Cerebellar nuclear complex (tissue), 1 donor: ENCODE results near the gene NAA30.

Experiments used
- DNase-seq, 2 experiments: peaks; one replicate each; lab custom pipeline; 2025; lab: John Stamatoyannopoulos, UW

Gene NAA30

DNA sequence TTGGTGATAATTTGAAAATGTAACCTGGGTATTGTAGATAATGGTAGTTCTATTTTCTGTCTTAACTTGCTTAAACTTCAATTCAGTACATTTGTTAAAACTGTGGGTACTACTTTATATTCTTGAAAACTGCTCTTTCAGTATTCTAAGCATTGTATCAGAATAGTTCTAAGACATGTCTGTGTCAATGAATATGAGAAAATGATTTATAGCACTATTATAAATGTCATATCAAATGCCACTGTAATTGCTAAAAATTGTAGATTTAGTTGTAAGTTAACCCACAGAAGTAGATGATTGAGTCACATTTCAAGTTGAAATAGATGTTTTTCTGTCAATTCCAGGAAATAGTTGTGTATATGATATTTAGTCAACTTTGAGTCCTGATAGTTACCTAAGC, 2.4 kb downstream of the NAA30 start:
- no peak for DNase-seq

DNA sequence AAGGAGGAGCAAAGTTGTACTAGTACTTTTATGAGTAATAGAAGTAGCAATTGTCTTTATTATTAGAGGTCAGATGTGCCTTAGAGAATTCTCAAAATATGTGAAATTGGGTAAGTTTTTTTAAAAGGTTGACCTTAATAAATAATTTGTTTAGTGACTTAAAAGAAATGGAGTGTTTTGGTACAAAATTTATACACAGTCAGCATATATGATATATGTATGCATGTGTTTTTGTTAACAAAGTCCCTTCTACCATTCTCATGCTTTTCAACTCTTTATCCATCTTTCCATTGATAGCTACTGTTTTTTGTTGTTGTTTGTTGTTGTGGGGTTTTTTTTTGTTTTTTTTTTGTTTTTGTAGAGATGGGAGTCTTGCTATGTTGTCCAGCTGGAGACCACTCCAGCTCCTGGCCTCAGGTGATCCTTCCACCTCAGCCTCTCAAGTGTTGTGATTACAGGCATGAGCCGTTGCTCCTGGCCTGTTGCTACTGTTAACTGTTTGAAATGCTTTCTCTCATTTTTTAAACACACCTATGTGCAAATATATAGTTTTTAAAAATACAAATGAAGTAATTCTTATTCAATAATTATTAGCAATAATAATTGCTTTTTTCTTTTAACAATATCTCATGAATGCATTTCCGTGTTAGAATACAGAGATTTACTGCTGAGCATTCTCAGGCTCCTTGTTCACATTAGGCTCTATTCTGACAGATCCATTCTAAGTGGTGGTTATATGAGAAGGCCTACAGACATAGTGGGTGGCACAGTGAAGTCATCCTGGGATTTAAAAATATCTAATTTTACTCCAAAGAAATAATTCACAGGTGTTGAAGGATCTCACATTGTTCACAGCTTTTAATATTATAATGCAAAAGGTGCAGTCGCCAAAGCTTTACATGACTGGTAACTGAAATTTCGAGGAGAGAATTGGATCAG, 10.4 kb downstream of the NAA30 start:
- DNase-seq: no peak

GRCh38 chr14:57401501-57401900, 11.1 kb downstream of the NAA30 start:
- DNase-seq: no peak

DNA sequence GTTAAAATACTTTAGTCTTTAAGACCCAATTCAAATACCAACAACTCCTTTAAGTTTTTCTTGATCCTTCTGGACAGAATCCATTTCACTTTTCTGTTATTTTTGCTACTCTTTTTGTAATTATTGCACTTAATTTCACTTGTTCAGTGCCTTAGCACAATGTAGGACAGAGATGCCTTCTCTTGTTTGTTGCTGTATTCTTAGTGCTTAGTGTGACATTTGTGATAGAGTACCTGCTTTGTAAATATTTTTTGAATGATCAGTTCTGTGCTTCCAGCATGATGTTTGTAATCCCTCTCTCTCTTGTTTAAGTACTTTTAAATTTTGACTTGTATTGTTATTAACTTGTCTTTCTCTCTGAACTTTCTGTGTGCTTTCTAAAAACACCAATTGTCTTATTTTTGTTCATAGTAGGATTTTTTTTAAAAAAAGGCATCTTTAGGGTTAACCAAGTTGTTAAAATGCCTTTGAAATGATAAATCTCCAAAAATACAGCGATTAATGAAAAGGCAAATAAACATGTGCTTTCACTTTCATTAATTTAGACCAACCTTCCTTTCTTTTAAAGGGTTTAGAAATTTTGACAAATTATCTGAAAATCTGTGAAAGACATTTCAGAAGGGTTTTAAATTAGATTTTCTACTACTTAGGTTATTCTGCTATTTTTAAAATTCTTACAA, 11.9 kb downstream of the NAA30 start:
- DNase-seq: no peak

GRCh38 chr14:57403521-57403864, 13.1 kb downstream of the NAA30 start:
- no peak for DNase-seq

GRCh38 chr14:57405562-57405961, 15.2 kb downstream of the NAA30 start:
- no peak for DNase-seq

DNA sequence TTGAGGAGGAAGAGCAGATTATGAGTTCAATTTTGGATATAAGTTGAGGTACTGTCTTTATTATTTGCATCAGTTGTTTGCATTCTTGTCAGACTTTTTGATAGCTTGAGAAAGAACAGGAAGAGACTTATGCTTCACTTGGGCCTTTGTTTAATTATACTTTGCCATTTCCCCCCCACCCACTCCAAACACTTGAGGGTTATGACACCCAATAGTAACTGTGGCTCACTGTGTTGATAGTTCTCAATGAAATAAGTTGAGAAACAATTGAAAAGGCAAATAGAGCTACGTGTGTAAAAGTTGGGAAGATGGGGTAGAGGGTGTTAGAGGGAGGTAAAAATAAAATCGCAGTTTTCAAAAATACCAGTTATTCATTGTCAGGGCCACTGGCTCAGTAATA, 17.7 kb downstream of the NAA30 start:
- DNase-seq: no peak

- no peak for DNase-seq
These were observed 18.2 kb downstream of the NAA30 start for GRCh38 chr14:57408634-57409033.

- no peak for DNase-seq
These were observed 22.0 kb downstream of the NAA30 start for GRCh38 chr14:57412341-57412740.

DNA sequence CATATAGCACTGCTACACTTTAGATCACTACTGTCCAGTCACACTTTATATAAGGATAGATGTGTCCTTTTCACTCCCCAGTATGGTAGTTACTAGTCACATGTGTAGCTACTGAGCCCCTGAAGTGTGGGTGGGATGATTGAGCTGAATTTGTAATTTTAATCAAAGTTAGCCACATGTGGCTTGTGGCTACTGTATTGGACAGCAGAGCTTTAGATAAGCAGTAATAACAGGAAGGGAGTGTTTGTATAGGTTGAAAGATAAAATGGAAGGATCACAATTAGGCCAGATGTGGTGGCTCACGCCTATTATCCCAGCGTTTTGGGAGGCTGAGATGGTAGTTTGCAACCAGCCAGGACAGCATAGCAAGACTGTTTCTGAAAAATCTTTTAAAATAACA, 23.5 kb downstream of the NAA30 start:
- DNase-seq: no peak

DNA sequence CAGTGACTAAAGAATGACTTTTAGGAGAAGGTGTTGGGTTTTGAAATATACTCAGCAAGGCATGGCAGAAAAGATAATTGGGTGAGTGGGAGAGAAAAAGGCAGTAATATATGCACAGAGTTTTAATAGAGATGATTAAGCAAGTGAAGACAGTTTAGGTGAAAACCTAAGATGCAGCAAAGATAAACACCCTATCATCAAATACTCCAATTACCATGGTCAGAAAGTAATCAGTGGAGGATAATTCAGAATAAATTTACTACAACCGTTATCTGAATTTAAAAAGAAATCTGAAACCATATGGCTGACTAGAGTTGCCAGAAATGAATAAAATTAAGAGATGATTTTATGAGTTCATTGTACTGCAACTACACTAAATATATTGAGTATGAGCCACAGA, 26.8 kb downstream of the NAA30 start:
- no peak for DNase-seq

- DNase-seq: no peak
These were observed 28.6 kb downstream of the NAA30 start for GRCh38 chr14:57418999-57419398.

DNA sequence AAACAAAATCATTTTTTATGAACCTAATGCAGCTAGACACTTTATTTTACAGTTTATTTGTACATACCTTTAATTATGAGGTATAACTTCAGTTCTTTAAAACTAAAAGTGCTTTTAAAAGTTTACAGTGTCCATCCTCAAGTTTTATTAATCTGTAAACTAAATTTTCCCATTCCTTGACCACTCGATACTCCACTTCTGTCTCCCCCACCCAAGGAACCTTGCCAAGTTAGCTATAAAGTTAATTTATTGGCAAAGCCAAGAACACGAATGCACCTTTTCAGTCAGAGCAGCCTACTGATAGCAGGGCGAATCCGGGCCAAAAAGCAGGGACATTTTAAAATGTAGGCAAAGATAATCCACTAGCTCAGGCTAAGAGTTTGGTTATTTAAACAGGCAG, 29.6 kb downstream of the NAA30 start:
- no peak for DNase-seq

- no peak for DNase-seq
These were observed 30.6 kb downstream of the NAA30 start for GRCh38 chr14:57420986-57421385.

DNA sequence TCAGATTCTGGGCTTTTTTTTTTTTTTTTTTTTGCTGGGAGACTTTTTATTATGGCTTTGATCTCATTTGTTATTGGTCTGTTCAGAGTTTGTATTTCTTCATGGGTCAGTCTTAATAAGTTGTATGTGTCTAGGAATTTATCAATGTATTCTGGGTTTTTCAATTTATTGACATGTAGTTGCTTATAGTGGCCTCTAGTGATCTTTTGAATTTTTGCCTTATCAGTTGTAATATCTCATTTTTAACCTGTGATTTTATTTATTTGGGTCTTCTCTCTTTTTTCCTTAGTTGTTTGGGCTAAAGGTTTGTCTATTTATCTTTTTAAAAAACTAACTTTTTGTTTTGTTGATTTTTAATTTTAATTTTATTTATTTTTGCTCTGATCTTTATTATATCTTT, 45.5 kb downstream of the NAA30 start:
- DNase-seq: no peak

GRCh38 chr14:57461777-57462320, 71.5 kb downstream of the NAA30 start:
- no peak for DNase-seq

DNA sequence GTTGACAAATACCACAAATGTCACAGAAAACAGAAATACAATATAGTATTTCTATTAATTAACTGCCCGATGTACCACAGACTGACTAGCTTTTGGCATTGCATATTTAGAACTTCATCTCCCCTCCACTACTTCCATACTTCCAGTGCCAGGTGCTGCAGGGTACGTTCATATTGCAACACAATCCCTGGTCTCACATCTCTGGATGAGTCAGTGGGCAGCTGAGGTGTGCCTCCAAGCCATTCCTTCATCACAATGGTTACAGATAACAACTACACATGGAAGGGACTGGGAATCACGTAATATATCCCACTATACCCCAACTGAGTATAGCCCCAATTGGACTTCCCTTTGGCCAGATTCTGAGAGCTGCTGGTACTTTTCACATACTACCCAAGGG, 72.2 kb downstream of the NAA30 start:
- no peak for DNase-seq

DNA sequence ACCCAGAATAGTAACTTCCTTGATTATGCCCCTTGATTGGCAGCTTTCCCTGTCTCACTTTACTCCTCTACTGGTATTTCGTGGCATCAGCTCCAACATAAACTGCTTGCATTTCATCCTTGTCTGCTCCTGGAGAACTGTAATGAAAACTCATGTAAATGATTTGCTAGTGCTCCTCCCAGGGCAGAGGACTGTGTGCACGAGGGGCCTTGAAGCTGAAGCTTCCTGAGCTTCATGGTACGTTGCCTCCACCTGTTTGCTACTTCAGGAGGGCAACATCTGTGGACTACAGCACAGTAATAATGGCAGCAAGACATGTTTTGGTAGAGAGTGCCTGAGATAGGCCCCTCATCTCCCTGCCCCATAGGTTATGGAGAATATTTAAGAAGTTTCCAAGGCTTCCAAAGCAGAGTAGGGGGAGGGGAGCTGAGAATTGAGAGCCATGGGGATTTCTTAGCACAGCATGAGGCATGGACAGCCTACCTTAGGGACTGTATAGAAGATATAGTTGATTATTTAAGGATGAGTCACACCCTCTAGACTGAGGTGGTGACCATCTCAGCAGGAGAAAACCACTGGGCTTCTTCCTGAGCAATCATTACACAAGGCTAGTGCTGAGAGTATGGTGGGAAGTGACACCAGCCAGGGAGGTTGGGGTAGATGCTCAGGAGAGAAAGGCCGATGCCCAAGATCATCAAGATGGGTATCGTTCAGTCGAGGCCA, 73.8 kb downstream of the NAA30 start:
- no peak for DNase-seq
